ENCODE results near the gene SSX2.
"Not testable (repeated sequence)": the region's sequence is repeated elsewhere in the genome, so short reads cannot be mapped to it uniquely, and the experiment has no call there.

Gene SSX2, protein sequence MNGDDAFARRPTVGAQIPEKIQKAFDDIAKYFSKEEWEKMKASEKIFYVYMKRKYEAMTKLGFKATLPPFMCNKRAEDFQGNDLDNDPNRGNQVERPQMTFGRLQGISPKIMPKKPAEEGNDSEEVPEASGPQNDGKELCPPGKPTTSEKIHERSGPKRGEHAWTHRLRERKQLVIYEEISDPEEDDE

DNA sequence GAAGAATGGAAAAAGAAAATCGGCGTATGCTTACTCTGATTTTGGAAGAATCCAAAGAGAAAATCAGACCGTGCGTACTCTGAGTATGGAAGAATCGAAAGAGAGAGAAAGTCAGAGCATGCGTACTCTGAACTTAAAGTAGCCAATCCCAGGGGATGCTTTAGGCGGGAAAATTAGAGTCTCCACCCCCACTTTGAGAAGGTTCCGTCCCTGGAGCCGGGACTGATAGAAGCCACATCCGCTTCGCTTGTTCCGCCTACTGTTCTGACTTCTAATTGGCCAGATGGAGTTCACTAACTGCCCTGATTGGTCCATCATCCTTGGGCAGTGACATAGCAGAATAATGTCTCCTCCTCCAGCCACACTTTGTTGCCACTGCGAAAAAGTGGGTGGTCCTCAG is at the start of gene SSX2:
SSX2 (minus strand) TSS at position 101 of the 400 bp plus-strand sequence. CDS start 1,429 bp downstream, outside the sequence.
- DNase-seq (ENCODE audit: low read depth): not testable (repeated sequence)

DNA sequence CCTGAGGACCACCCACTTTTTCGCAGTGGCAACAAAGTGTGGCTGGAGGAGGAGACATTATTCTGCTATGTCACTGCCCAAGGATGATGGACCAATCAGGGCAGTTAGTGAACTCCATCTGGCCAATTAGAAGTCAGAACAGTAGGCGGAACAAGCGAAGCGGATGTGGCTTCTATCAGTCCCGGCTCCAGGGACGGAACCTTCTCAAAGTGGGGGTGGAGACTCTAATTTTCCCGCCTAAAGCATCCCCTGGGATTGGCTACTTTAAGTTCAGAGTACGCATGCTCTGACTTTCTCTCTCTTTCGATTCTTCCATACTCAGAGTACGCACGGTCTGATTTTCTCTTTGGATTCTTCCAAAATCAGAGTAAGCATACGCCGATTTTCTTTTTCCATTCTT is 44.0 kb upstream of the SSX2 start, which contains the start of gene SSX2B:
SSX2B (plus strand) TSS at position 301 of the 400 bp plus-strand sequence. CDS start 1,429 bp downstream, outside the sequence.
- not testable (repeated sequence) for DNase-seq (ENCODE audit: low read depth)

DNA sequence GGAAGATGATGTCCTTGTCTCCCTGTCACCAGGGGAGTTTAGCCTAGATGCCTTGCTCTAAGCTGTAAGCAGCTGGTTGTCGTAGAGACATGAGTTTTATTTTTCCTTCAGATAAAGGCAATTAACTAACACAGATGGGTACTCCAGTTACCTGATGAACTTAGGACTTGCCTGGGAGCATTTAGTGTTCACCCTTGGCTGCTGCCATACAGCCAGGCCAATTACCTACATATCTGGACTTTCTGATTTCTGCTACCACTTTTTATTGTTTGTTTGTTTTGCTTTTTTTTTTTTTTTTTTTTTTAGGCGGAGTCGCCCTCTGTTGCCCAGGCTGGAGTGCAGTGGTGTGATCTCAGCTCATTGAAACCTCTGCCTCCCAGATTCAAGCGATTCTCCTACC is 14.9 kb downstream of the SSX2 start:
- DNase-seq (ENCODE audit: low read depth): not testable (repeated sequence)

DNA sequence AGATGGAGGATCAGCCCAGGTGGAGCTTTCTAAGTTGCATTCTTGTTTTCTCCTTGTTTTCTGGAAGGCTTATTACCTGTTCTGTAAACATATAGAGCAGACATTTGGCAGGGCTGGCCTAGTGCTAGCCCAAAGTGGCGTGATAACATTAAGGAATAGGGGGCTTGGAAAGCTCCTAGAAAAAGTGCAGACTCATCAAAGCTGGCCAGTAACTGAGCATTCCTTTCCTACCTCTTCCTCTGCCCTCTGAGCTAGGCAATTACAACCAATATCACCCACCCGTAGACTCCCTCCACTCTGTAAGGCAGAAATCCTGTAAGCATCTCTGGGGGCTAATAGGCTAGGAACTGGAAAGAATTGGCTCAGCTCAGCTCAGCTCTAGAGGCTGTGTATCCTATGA is 44.8 kb downstream of the SSX2 start:
- not testable (repeated sequence) for DNase-seq (ENCODE audit: low read depth)

DNA sequence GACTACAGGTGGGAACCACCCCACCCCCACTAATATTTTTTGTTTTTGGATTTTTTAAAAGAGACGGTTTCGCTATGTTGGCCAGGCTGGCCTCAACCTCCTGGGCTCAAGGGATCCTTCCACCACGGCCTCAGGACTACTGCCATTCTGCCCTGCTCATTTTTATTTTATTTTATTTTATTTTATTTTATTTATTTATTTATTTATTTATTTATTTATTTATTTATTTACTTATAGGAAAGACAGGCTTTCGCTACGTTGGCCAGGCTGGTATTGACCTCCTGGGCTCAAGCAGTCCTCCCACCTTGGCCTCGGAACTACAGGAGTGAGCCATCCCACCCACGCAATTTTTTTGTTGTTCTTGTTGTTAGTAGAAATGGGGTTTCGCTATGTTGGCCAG is 51.5 kb downstream of the SSX2 start:
- DNase-seq (ENCODE audit: low read depth): not testable (repeated sequence)

DNA sequence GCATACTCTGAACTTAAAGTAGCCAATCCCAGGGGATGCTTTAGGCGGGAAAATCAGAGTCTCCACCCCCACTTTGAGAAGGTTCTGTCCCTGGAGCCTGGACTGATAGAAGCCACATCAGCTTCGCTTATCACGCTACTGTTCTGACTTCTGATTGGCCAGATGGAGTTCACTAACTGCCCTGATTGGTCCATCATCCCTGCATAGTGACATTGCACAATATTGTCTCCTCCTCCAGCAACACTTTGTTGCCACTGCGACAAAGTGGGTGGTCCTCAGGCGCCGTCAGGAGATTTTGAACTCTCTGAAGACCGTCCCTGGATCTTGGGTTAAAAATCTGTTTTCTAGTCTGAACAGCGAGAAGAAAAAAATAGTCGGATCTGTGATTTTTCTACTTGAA is 52.2 kb downstream of the SSX2 start, which contains the start of gene SSX7:
SSX7 (minus strand) TSS at position 101 of the 400 bp plus-strand sequence. CDS start 1,428 bp downstream, outside the sequence.
- DNase-seq (ENCODE audit: low read depth): not testable (repeated sequence)

DNA sequence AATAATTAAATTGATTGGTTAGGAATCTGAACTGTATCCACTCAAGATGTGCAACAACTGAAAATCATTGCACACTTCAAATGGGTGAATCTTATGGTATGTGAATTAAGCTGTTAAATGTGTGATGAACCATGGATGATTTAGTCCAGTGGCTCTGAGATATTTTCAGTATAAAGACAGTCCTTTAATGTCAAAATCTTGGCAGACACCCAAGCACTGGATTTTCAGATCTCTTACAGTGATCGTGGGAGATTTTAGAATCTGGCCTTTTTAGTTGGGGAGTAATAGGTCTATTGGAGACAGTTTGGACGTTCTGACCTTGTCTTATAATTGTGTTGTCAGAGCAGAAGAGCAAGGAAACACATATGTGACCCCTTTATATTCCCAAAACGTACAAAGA is 56.3 kb downstream of the SSX2 start:
- DNase-seq (ENCODE audit: low read depth): not testable (repeated sequence)

DNA sequence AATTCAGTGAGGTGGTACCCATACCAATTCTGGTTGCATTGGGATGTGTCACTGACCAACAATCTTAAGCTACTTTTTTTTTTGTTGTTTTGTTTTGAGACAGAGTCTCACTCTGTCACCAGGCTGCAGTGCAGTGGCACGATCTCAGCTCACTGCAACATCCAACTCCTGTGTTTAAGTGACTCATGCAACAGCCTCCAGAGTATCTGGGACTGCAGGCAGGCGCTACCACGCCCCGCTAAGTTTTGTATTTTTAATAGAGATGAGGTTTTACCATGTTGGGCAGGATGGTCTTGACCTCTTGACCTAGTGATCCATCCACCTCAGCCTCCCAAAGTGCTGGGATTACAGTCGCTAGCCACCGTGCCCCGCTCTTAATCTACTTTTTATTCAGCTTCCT is 58.0 kb downstream of the SSX2 start:
- not testable (repeated sequence) for DNase-seq (ENCODE audit: low read depth)

Data from HS-27A (cell line).